ENCODE data around the gene TMEM33.

TMEM33 gene

GRCh38 chr4:41890085-41890484, 45.1 kb upstream of the TMEM33 start:
- no peaks in the 10 kb centered on the region for H3K9me3 ChIP-seq (ENCODE audit: control insufficient read depth, insufficient read depth, low read depth, low read length)
- H3K27ac ChIP-seq (ENCODE audit: extremely low read depth, low read depth, low read length): no peak overlapping the region
- TF ChIP-seq ZNF416 (tag by site-specific recombination; IDR thresholded peaks at IDR 0.05): no peak
- TF ChIP-seq PRDM1 (tag by site-specific recombination; IDR thresholded peaks at IDR 0.05): no peak
- TF ChIP-seq ZNF404 (tag by site-specific recombination; IDR thresholded peaks at IDR 0.05): no peak
- TF ChIP-seq KLF10 (tag by site-specific recombination; IDR thresholded peaks at IDR 0.05): no peak
- no peak for TF ChIP-seq ZEB2 (tag by site-specific recombination; IDR thresholded peaks at IDR 0.05)
- TF ChIP-seq ZNF707 (tag by site-specific recombination; IDR thresholded peaks at IDR 0.05): no peak
- no peak for TF ChIP-seq MZF1 (tag by site-specific recombination; IDR thresholded peaks at IDR 0.05; ENCODE audit: borderline replicate concordance)
- TF ChIP-seq KLF9 (tag by site-specific recombination; IDR thresholded peaks at IDR 0.05; ENCODE audit: low read depth): no peak
- TF ChIP-seq GLI4 (tag by site-specific recombination; IDR thresholded peaks at IDR 0.05): no peak
- no peak for TF ChIP-seq ZNF776 (tag by site-specific recombination; IDR thresholded peaks at IDR 0.05; ENCODE audit: borderline replicate concordance)
- no peak for TF ChIP-seq ZNF501 (tag by site-specific recombination; IDR thresholded peaks at IDR 0.05)
- no peak for TF ChIP-seq ZNF473 (tag by site-specific recombination; IDR thresholded peaks at IDR 0.05)
- TF ChIP-seq REST (tag by site-specific recombination; IDR thresholded peaks at IDR 0.05): no peak
- TF ChIP-seq ZNF510 (tag by site-specific recombination; IDR thresholded peaks at IDR 0.05; ENCODE audit: insufficient replicate concordance): no peak
- TF ChIP-seq ZNF626 (tag by site-specific recombination; IDR thresholded peaks at IDR 0.05): no peak
- TF ChIP-seq ZNF549 (tag by site-specific recombination; IDR thresholded peaks at IDR 0.05): no peak
- no peak for TF ChIP-seq ZNF530 (tag by site-specific recombination; IDR thresholded peaks at IDR 0.05; ENCODE audit: low read depth)
- no peak for TF ChIP-seq ZSCAN16 (tag by site-specific recombination; IDR thresholded peaks at IDR 0.05)
- TF ChIP-seq ZNF146 (tag by site-specific recombination; IDR thresholded peaks at IDR 0.05): no peak
- CTCF ChIA-PET: interaction anchor here (0.9 to 3.0 kb wide), 3 partner anchors 191 to 609 kb away, joined by 4 to 19 read pairs (median 10); no protein-coding TSS in a partner anchor
- no peak overlapping the region for H3K4me3 ChIP-seq (ENCODE audit: low read depth, low read length)
- POLR2A ChIA-PET: no interaction called here
- no peaks in the 10 kb centered on the region for H3K36me3 ChIP-seq (ENCODE audit: control insufficient read depth in 2 of 2, insufficient read depth in 1 of 2, low read length in 2 of 2)
- H3K4me1 ChIP-seq (ENCODE audit: control insufficient read depth, insufficient read depth, low read length): no peaks in the 10 kb centered on the region

GRCh38 chr4:41896648-41897047, 38.6 kb upstream of the TMEM33 start:
- H3K4me3 ChIP-seq (ENCODE audit: low read depth, low read length): no peak overlapping the region
- no peaks in the 10 kb centered on the region for H3K9me3 ChIP-seq (ENCODE audit: control insufficient read depth, insufficient read depth, low read depth, low read length)
- no peaks in the 10 kb centered on the region for H3K36me3 ChIP-seq (ENCODE audit: control insufficient read depth in 2 of 2, insufficient read depth in 1 of 2, low read length in 2 of 2)
- TF ChIP-seq ZNF548 (tag by site-specific recombination; IDR thresholded peaks at IDR 0.05): no peak
- TF ChIP-seq, protein P1, sequence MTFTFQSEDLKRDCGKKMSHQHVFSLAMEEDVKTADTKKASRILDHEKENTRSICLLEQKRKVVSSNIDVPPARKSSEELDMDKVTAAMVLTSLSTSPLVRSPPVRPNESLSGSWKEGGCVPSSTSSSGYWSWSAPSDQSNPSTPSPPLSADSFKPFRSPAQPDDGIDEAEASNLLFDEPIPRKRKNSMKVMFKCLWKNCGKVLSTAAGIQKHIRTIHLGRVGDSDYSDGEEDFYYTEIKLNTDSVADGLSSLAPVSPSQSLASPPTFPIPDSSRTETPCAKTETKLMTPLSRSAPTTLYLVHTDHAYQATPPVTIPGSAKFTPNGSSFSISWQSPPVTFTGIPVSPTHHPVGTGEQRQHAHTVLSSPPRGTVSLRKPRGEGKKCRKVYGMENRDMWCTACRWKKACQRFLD (tag by site-specific recombination; IDR thresholded peaks at IDR 0.05): no peak
- TF ChIP-seq ZSCAN18 (tag by site-specific recombination; IDR thresholded peaks at IDR 0.05): no peak
- TF ChIP-seq ZNF112 (tag by site-specific recombination; IDR thresholded peaks at IDR 0.05): no peak
- TF ChIP-seq, protein P2, sequence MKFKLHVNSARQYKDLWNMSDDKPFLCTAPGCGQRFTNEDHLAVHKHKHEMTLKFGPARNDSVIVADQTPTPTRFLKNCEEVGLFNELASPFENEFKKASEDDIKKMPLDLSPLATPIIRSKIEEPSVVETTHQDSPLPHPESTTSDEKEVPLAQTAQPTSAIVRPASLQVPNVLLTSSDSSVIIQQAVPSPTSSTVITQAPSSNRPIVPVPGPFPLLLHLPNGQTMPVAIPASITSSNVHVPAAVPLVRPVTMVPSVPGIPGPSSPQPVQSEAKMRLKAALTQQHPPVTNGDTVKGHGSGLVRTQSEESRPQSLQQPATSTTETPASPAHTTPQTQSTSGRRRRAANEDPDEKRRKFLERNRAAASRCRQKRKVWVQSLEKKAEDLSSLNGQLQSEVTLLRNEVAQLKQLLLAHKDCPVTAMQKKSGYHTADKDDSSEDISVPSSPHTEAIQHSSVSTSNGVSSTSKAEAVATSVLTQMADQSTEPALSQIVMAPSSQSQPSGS (tag by site-specific recombination; IDR thresholded peaks at IDR 0.05; ENCODE audit: low read depth): no peak
- TF ChIP-seq ZNF670 (tag by site-specific recombination; IDR thresholded peaks at IDR 0.05; ENCODE audit: low read depth): no peak
- TF ChIP-seq ZNF692 (tag by site-specific recombination; IDR thresholded peaks at IDR 0.05): no peak
- TF ChIP-seq SCRT1 (tag by site-specific recombination; IDR thresholded peaks at IDR 0.05; ENCODE audit: borderline replicate concordance): no peak
- no peak for TF ChIP-seq KLF9 (tag by site-specific recombination; IDR thresholded peaks at IDR 0.05; ENCODE audit: low read depth)
- H3K4me1 ChIP-seq (ENCODE audit: control insufficient read depth, insufficient read depth, low read length): no peaks in the 10 kb centered on the region
- H3K27ac ChIP-seq (ENCODE audit: extremely low read depth, low read depth, low read length): no peak overlapping the region
- ChIA-PET CTCF (no interaction called here), POLR2A (no interaction called here)
